HG03280 (cell line): ENCODE results near the gene THBS3.
"Not testable (repeated sequence)": the region's sequence is repeated elsewhere in the genome, so short reads cannot be mapped to it uniquely, and the experiment has no call there.

Experiments
- ATAC-seq: cut with Tn5 transposase; IDR thresholded peaks from one replicate; pipeline ENCODE4 v1.9.1; 2021; ENCODE audit warnings: mild to moderate bottlenecking, moderate library complexity; ENCODE audit not compliant: unreplicated experiment

Gene THBS3

DNA sequence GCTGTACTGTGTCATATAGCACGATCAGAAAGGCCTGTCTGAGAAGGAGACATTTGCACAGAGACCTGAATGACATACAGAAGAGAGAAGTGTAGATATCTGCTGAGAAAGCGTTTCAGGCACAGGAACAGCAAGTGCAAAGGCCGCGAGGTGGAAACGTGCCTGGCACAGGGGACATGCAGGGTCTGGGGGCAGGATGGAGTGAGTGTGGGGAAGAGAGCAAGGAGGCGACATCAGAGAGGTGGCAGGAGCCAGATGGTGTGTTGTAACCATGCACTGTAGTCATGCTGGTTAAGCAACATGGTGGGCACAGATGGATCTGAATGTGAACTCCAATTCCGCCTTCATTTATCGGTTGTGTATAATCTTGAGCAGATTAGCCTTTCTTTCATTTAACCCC, 47.6 kb downstream of the THBS3 start:
- no peak for ATAC-seq

DNA sequence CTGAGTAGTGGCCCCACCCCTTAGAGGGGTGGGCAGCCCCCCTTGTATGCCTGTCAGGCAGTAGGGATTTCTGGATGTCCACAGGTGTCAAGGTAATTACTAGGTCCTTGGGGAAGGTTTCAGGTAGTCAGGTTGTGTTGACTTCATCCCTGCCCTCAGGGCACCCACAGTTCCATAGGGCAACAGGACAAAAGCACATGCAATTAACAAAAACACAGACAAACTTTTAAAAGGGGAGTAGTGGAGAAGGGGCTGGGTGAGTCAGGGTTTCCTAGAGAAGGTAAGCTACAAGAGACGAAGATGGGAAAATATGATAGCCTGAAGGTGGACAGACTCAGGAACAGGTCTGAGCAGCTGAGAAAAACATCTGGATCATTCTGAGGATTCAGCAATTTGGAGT, 48.7 kb downstream of the THBS3 start:
- no peak for ATAC-seq

DNA sequence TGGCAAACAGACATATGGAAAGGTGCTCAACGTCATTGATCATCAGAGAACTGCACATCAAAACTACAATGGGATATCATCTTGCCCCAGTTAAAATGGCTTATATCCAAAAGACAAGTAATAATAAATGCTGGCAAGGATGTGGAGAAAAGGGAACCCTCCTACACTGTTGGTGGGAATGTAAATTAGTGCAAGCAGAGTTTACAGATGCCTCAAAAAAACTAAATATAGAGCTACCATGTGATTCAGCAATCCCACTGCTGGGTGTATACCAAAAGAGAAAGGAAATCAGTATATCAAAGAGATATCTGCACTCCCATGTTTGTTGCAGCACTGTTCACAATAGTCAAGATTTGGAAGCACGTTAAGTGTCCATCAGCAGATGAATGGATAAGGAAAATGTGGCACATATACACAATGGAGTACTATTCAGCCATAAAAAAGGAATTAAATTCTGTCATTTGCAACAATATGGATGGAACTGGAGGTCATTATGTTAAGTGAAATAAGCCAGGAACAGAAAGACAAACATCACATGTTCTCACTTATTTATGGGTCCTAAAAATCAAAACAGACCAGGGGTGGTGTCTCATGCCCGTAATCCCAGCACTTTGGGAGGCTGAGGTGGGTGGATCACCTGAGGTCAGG, 51.6 kb downstream of the THBS3 start:
- not testable (repeated sequence) for ATAC-seq
